Measurements from ENCODE around the gene LSAMP. TPM values are rescaled to one million over a fixed set of nuclear protein-coding genes. Genes with fewer than 3 reads are reported as not detected.

The LSAMP gene
- total and polyA plus RNA-seq, 2 experiments from 2014 or later = 2.0 to 2.9 TPM

GRCh38 chr3:115825046-115825445, 620.2 kb downstream of the LSAMP start (continued):
- TF ChIP-seq ZNF462 (CRISPR knock-in tag; IDR thresholded peaks at IDR 0.05) = no peak

GRCh38 chr3:115823083-115823482, 622.2 kb downstream of the LSAMP start:
- Histone ChIP-seq H3K27ac (ENCODE audit: low read depth) (no peak overlapping the region), H3K27me3 (ENCODE audit: insufficient read depth) (no peaks in the 10 kb centered on the region), H3K4me2 (no peak overlapping the region), H3K79me2 (replicated peaks; ENCODE audit: insufficient read depth) (no peaks in the 10 kb centered on the region), H3K4me3 (no peak overlapping the region), H3F3A (replicated peaks; ENCODE audit: low read depth) (no peaks in the 10 kb centered on the region), H2AFZ (no peak overlapping the region), H3K9me2 (ENCODE audit: insufficient read depth) (no peaks in the 10 kb centered on the region), H3K4me1 (ENCODE audit: insufficient read depth) (no peaks in the 10 kb centered on the region), H4K20me1 (replicated peaks; ENCODE audit: insufficient read depth) (no peaks in the 10 kb centered on the region), H3K36me3 (ENCODE audit: insufficient read depth) (no peaks in the 10 kb centered on the region)
- H3K27me3 Mint-ChIP-seq (ENCODE audit: insufficient read depth, low read depth, poor library complexity) = peaks cover 4% of the 10 kb centered on the region
- H3K4me1 Mint-ChIP-seq = no peaks in the 10 kb centered on the region; the same call in 2 of the 3 replicates
- no peak overlapping the region for H3K27ac Mint-ChIP-seq
- DNase-seq (ENCODE audit: low spot score) (no peak), ATAC-seq (no peak)
- H3K9me3 Mint-ChIP-seq = no peaks in the 10 kb centered on the region
- H3K36me3 Mint-ChIP-seq (ENCODE audit: low read depth) = no peaks in the 10 kb centered on the region
- no peak overlapping the region for H3K4me3 Mint-ChIP-seq
- TF ChIP-seq CTCF (conservative IDR thresholded peaks at IDR 0.05; ENCODE audit: low read depth in 2 of 2) (no peak), ZNF462 (CRISPR knock-in tag; IDR thresholded peaks at IDR 0.05) (no peak), ZNF331 (CRISPR knock-in tag; IDR thresholded peaks at IDR 0.05; ENCODE audit: low read depth) (no peak), EZH2 (IDR thresholded peaks at IDR 0.05; ENCODE audit: low read depth, unreplicated experiment) (no peak), CREB1 (CRISPR knock-in tag; IDR thresholded peaks at IDR 0.05; ENCODE audit: low read depth) (no peak), JUNB (IDR thresholded peaks at IDR 0.05; ENCODE audit: unreplicated experiment) (no peak), STAT1 (IDR thresholded peaks at IDR 0.05; ENCODE audit: unreplicated experiment) (no peak), POLR2AphosphoS5 (IDR thresholded peaks at IDR 0.05; ENCODE audit: low read depth) (no peak), ZNF114 (CRISPR knock-in tag; IDR thresholded peaks at IDR 0.05) (no peak)
